ENCODE measurements around the gene ZNF302.

Gene ZNF302

GRCh38 chr19:34733746-34734536 is 56.5 kb downstream of the ZNF302 start, which contains the start of gene ZNF181:
TSS of gene ZNF181 (plus strand) at chr19:34734243. CDS start at chr19:34735038, 795 bp downstream.
- DNase-seq: peak; percentile 74

GRCh38 chr19:34734537-34735103 is 57.1 kb downstream of the ZNF302 start:
- DNase-seq: no peak

Measured in DMS 273 treated with DMSO at 0.1 percent for 48 hours (cell line).